ENCODE results near the gene OSTN.

- TF ChIP-seq RFX5 (IDR thresholded peaks at IDR 0.05; ENCODE audit: low read length) (no peak), CTCF (IDR thresholded peaks at IDR 0.05) (no peak), MAX (IDR thresholded peaks at IDR 0.05; ENCODE audit: low read depth) (no peak), EP300 (IDR thresholded peaks at IDR 0.05; ENCODE audit: borderline replicate concordance in 1 of 2, low read depth in 1 of 2, low read length in 1 of 2) (no peak), USF2 (IDR thresholded peaks at IDR 0.05; ENCODE audit: borderline replicate concordance, low read depth, low read length) (no peak)
Measured at GRCh38 chr3:191217301-191217700, 18.3 kb downstream of the OSTN start.
